ENCODE data around the gene GCK. TPM values are rescaled to one million over a fixed set of nuclear protein-coding genes. Genes with fewer than 3 reads are reported as not detected.

The GCK gene
- not detected in 2 replicates for total RNA-seq (2014; rRNA removed; shearing (Covaris generic))
- polyA plus RNA-seq (2014; cell fraction: nucleus; rRNA removed): not detected in 2 replicates

DNA sequence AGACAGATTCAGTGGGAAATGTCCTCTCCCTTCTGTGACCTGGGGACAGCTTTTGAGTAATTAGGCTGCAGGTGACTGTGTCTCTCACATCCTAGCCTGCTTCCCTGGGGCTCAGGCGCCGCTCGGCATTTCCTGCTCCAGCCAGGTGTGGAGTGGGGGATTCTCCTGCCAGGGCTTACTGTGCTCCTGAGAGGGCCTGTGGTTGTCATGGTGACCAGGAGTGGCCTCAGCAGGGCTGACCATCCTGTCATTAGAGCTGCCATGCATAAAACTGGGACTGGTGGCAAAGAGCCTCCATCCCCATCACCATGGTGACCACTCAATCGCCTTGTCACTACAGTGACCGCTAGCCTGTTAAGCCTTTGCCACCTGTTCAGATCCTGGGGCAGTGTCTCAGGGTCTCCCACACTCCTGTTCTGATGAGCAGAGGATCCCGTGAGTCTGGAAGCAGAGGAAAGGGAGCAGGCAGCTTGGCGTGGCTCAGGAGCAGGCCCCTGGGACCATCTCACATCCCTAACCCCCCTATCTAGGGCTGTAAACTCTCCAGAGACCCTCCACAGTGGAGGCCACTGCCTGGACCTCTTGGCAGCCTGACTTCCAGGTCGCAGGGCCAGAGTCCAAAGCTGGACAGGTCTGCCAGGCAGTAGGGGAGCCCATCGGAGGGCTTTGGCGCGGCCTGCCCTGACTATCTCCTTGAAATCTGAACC lies at the start of gene GCK:
Gene GCK (minus strand): TSS at position 154 of the 707 bp plus-strand sequence. CDS start 486 bp downstream, outside the sequence.
- DNase-seq (ENCODE audit: extremely low read depth, low read depth): no peak

DNA sequence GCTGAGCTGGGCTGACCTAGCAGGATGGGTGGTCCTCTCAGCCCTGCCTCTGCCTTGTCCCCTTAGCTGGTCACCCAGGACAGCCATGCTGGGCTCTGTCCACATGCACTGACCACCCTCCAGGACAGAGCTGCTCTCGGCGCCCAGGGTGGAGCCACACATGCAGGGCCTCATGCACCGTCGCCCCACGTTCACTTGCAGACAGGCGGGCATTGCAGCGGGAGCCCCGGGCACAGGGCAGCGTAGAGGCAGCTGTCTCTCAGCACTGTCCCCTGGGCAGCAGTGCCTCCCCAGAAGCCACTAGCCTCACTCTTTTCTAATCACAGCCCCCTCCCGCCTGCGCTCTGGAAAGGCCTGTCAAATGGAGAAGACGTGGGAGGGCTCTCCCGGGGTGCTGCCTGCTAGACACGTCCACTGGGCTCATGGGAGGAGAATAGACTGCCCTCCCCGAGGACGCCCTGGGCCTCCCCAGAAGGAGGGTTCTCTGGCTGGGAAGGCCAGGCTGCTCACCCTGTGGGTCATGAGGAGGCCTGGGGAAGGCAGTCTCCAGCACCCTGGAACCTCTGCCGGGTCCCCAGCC lies 49.0 kb upstream of the GCK start:
- no peak for DNase-seq (ENCODE audit: extremely low read depth, low read depth)

DNA sequence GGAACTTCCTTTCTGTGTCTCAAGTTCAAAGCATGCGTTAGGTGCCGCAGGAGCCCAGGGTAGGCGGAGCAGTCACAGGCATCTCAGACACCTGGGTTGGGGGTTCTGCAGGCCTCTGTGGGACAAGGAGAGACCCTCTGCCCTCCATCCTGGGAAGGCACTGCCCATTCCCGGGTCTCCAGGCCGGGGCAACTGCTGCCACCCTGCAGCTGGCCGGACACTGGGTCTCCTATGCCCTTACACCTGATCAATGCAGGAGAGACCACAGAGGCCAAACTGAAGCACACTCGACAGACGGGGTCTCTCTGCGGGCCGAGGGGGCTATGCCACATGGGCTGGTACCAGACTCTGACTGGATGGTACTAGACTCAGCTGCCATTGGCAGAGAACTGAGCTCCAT lies 48.5 kb upstream of the GCK start:
- no peak for DNase-seq (ENCODE audit: extremely low read depth, low read depth)

DNA sequence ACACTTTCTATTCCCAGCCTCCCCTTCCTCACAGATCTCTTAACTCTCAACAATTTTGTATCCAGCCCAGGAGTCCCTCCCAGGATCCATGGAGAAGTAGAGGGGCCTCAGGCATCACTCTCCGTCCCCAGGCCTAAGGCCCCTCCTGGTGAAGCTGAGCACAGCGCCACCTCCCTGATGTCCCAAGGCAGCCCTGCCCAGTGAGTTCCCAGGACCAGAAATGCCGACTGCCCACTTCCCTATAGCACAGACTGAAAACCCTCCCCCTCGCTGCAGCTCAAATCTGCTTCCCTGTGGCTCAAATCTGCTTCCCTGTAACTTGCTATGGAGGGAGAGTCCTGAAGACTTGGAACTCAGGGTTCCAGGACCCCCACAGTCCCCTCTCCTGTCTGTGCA lies 47.1 kb upstream of the GCK start:
- DNase-seq (ENCODE audit: extremely low read depth, low read depth): no peak

DNA sequence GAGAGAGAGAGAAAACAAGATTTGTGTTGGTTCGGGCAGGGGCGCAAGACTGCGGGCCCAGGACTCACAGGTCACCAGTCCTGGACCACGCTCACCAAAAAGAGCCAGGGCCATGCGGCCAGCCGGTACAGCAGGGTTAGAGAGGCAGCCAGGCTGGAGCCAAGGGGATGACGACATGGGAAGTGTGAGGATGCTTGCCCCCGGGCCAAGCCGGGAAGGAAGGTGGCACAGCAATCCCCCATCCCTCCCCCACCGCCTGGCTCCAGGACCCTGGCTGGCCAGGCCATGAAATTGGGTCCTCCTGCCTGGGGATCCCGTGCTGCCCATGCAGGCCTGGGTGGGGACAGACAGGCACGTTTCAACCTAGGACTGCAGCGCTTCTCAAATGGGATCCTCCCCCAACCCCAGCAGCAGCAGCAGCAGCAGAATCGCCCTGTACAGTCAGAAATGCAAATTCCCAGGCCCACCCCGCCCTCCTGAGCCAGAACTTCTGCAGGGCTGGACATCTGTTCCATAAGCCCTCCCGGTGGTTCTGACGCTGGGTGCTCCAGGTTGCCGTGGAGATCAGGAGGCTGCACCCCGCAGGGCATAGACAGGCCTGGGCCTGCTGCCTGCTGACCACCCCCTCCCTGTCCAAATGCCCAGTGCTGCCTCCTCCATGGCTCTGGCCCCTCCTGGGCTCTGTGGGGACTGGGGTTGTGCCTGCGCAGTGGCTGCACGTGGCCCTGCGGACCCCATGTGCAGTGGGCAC lies 46.5 kb upstream of the GCK start:
- no peak for DNase-seq (ENCODE audit: extremely low read depth, low read depth)

DNA sequence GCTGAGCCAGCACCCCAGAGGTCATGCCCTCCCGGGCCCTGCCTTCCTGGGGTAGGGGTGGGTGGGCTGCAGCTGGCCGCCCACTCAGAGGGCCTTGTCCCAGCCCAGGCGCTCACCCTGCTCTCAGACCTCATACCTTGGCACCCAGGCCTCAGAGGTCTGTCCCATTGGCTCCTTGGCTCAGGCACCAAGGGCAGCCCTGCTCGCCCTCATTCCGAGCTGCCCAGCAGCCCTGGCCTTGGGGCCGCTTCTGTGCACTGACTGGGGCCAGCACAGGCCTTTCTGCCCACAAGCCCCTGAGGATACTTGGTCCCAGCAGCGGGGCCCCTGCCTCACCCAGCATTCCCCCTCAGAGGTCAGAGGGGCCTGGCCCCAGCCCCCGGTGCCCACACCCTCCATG lies 45.8 kb upstream of the GCK start:
- no peak for DNase-seq (ENCODE audit: extremely low read depth, low read depth)

DNA sequence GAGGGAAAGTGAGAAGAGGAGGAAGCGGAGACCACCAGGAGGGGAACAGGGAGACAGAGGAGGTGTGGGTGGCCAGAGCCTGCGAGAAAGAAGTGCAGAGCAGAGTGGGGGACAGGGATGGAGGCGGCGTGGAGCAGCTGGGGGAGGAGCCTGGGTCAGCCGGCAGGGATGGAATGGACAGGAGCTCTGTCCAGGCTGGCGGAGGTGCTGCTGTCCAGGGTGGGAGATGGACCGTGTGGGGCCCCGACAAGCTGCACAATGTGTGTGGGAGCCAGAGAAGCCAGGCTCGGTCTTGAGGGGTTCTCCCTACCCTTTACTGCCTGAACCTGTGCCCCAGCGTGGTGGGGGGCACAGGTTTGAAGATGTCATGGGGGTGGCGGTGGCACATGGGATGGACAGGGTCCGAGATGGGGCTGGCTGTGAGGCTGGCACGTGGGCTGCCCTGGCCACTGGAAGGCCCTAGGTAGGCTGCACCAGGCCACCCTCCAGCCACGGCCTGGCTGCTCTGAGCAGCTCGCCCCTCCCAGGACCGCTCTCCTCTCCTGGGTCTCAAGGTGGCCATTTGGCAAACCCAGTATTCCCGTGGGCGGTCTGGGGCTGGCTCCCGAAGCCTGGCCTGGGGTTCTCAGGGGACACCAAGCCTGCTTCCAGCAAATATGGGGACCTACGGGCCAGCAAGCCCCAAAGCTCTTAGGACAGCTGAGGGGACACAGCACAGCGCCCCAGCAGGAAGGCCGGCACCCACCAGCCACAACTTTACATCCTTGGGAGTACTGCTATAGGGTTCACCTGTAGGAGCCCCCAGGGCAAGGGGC lies 43.9 kb upstream of the GCK start:
- no peak for DNase-seq (ENCODE audit: extremely low read depth, low read depth)

DNA sequence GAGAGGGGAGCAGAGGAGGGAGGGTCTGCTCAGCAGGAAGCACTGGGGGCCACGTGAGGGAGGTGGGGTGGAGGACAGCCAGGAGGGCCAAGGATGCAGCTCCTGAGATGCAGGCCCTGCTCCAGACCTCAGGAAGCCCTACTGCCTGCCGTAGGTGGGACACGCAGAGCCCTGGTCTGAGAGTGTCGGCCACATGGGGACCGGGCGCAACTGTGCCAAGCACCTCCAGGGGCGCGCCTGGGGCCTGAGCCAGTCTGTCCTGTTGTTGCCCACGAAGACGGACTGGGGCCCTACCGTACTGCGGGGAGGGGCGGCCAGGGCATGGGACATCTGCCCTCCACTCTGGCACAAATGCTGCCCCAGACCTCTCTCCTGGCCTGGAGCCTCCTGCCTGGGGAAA lies 43.2 kb upstream of the GCK start:
- no peak for DNase-seq (ENCODE audit: extremely low read depth, low read depth)

DNA sequence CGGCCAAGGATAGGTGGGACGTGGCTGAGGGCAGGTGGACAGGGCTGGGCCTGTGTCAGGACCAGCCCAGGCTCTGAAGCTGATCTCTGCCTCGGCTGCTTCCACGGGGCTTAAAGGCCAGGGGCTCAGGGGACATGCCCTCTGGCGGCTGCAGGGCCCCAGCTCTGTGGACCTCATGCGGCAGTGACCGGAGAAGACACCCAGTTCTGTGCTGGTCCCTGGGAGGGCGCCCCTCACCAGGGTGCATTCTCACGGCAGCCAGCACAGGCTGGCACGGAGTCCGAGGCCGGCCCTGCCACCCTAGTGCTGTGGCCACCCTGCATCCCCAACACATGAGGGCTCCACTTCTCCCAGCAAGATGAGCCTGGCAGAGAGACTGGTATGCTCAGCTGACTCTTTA lies 41.8 kb upstream of the GCK start:
- no peak for DNase-seq (ENCODE audit: extremely low read depth, low read depth)

DNA sequence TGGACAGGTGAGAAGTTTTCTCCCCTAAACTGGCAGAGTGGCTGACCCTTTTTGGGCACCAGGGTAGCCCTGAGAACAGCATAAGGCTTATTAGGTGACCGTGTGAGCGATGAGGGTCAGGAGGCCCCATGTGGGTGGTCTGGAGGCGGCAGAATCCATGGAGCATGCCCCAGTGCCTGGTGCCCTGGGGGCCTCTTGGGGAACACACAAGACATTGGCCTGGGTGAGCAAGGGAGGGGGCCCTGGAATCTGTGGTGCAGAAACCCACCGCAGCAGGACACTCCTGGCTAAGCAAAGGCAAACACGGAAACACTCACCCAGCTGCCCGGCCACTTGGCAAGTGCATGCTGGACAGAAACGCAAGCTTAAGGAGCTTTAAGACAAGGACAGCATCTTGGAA lies 41.0 kb upstream of the GCK start:
- no peak for DNase-seq (ENCODE audit: extremely low read depth, low read depth)

DNA sequence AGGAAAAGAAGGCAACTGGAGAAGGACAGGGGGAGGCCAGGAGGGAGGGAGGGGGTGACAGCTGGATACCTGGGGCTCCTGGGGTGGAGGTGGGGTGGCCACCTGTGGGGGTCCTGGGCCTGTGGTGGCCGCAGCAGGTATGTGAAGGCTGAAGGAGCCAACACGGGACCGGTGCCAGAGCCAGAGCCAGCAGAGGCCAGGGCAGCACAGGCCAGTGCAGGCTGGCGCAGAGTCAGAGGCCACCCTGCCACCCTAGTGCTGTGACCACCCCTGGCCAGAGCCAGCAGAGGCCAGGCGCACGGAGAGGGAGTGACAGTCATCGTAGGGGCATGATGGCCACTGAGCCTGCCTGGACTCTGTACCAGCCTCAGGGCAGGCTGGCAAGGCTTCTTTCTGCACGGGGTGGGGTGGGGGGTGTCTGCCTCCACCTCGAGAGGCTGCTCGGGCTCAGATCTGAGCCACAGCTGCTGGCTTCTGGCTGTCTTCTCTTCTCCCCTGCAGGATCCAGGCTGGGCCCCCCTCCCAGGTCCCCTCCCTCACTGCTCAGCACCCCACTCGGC lies 40.4 kb upstream of the GCK start:
- DNase-seq (ENCODE audit: extremely low read depth, low read depth): no peak

DNA sequence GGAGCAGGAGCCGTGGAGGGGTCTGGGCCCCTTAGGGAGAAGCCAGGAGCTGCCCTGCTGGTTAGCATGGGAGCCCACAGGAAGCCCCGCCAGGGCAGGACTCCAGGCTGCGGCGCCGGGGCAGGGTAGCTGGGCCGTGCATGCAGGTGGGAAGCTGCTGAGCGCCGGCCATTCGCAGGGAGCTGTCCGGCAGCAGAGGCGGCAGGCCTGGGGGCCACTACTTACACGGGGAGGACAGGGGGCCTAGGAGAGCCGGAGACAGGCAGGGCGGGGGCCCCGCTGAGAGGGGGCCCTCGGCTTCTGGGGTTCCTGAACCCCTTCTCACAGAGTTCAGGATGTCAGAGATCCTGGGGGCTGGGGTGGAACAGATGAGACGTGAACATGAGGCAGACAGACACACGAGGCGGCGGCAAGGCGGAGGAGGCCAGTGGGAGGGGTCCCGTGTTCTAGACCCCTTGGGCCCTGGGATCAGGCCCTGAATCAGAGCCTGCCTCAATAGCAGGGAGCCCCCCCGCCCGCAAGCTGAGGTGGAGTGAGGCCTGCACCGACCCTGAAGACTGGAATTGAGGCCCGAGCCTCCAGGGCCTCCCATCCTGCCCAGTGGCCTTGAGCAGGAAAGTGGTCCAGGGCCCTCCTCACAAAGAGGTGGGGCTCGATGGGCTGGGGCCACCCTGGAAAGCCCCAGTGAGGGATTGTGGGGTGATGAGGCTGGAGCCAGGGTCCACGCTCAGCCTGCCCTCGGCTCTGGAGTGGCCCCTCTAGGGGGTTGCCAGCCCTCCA lies 39.5 kb upstream of the GCK start:
- DNase-seq (ENCODE audit: extremely low read depth, low read depth): no peak

DNA sequence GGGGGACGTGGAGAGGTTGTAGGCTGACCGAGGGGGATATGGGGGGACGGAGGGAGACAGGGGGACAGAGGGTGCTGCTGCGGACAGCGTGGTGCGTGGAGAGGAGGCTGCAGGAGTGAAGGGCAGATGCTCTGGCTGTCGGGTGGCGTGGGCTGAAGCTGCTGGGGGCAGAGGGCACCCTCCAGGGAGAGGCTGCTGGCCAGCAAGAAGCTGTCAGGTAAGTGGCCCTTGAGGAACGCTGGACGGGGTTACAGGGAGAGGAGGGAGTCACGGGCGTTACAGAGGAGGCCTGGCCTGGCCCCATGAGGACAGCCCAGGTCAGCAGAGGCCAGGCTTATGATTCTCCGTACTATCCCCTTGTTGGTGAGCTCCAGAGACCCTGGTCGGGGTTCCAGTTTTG lies 38.7 kb upstream of the GCK start:
- no peak for DNase-seq (ENCODE audit: extremely low read depth, low read depth)

DNA sequence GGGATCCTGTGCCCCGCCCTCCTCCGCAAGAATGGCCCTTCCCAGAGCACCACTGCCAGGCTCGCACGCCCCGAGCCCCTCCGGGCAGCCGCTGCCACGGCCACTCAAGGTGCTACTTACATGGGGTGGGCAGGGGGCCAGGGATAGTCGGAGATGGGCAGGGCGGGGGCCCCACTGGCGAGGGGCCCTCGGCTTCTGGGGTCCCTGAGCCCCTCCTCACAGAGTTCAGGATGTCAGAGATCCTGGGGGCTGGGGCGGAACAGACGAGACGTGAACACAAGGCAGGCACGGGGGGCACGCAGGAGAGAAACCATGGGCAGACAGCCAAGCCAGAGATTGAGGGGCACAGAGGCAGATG lies 37.1 kb upstream of the GCK start:
- no peak for DNase-seq (ENCODE audit: extremely low read depth, low read depth)

DNA sequence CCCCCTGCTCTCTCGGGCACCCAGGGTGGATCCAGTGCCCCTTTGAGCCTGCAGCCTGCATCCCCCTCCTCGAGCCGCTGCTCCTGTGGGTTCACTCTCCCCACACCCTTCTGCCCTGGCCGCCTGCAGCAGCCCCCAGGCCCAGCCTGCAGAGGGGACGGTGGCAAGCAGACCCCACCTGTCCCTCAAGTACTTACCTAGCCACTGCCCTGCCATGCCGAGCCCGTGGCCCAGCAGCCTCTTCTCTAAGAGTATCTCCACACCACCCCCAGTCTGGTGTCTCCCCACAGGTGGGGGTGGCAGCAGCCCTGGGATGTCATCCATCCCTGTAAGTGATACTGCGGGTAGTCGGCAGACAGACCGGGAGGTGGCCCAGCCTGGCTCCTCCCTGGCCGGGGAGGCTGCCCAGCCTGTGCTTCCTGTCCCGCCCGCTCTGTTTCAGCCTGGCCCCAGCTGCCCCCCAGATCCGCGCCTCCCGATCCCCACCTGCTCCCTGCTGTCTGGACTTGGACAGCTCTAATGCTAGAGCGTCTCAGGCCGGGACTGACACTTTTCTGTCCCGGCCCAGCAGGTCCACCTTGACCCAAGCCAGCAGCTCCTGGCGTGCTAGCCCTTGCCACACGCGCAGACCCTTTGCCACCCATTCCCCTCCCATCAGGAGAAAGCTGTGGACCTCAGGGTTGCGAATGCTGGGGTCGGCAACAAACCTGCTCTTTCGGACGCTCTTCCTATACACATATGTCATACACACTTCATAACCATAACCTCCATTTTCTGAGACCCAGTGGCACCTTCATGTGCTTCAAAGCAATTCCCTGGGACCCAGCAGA lies 36.5 kb upstream of the GCK start:
- no peak for DNase-seq (ENCODE audit: extremely low read depth, low read depth)

DNA sequence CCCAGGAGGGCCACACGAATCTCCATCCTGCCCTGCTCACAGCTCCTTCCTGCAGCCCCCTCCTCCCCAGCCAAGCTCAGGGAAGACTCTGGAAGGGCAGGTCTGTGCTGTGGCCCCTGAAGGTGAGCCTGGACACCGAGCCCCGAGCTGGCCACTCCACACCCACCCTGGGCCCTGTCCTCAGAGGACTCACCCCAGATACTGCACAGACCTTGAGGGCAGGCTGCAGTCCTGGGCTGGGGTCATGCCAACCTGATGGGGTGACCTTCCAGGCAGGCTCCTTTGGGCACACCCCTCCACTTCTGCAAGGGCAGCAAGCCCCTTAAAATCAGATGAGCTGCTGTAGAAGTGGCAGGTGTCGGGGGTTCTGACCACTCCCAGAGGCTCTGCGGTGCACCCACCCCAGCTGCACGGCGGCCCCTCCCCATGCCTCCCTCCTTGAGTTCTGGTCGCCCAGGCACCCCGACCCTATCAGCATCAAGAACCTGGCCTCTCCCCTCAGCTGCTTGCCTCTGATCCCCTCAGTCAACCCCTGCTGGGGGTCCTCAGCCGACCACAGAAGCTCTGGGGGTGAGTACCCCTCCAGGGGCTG lies 35.8 kb upstream of the GCK start:
- DNase-seq (ENCODE audit: extremely low read depth, low read depth): no peak

DNA sequence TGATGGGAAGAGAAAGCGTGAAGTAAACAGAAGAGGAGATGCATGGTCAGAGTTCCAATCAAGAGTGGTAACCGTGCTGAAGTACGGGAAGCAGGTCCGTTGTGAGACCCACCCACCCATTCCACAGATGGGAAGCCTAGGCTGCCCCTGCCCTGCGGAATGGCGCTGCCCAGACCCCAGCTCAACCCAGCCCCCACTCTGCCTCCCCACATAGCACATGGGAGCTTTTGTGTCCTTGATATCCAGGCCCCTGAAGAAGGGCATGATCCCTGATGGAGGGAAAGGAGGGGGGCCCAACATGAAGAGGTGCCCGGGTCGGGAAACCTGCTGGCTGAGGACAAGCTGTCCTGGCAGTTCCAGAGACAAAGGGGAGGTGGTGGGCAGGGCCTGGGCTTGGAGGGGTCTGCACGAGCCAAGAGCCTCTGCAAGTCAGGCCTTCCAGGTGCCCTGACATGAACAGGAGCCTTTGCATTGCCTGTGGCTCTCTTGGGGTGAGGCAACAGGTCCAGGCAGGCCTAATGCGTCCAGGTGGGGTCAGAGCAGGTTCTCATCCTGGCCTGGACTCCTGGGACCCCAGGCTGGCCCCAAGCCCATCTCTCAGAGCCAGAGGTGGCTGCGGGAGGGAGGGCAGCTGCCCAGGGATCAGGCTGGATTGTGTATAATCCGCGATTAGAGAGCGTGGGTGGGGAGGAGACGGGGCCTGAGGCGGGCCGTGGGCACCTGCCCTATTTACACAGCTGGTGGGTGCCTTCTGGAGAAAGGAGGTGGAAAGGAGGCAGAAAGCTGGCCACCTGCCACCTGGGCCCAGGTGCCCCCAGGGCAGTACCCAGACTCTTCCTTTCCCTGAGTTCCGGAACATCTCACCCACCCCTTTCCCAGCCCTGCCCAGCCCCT lies 35.1 kb upstream of the GCK start:
- no peak for DNase-seq (ENCODE audit: extremely low read depth, low read depth)
